HEK293T (cell line): ENCODE measurements around the gene LGALSL.
A peak's percentile ranks its signal among the peaks of the same experiment; 100 is the strongest.

Source experiments
- CTCF ChIA-PET: fragments of 350-600 bp; formaldehyde crosslinking; extraction: SDS; loops from one replicate; lab custom pipeline; 2021; ENCODE audit warnings: antibody characterized with exemption, inconsistent platforms; lab: Yijun Ruan, JAX
- POLR2A ChIA-PET: fragments of 350-600 bp; formaldehyde crosslinking; extraction: SDS; loops from one replicate; lab custom pipeline; 2020; ENCODE audit warnings: antibody characterized with exemption, inconsistent platforms; lab: Yijun Ruan, JAX
- DNase-seq: peaks from one replicate; pipeline ENCODE4 v3.0.0; 2012; ENCODE audit warnings: mixed read lengths; ENCODE audit errors: extremely low spot score
- ARNT ChIP-seq: fragments of 450-650 bp; IDR thresholded peaks from 2 replicates; pipeline ENCODE4 v1.6.1; 2017; ENCODE audit warnings: mild to moderate bottlenecking
- BHLHE40 ChIP-seq: fragments of 450-650 bp; IDR thresholded peaks from 2 replicates; pipeline ENCODE4 v1.6.1; 2016; ENCODE audit warnings: mild to moderate bottlenecking, moderate library complexity, borderline replicate concordance
- CTBP1 ChIP-seq: fragments of 450-650 bp; IDR thresholded peaks from 2 replicates; pipeline ENCODE4 v1.6.1; 2016; ENCODE audit warnings: borderline replicate concordance
- ELF4 ChIP-seq: fragments of 450-650 bp; IDR thresholded peaks from 2 replicates; pipeline ENCODE4 v1.6.1; 2017; ENCODE audit warnings: antibody characterized with exemption
- FOXA1 ChIP-seq: fragments of 450-650 bp; IDR thresholded peaks from 2 replicates; pipeline ENCODE4 v1.6.1; 2016; ENCODE audit warnings: mild to moderate bottlenecking
- FOXK2 ChIP-seq: fragments of 450-650 bp; IDR thresholded peaks from 2 replicates; pipeline ENCODE4 v1.6.1; 2016; ENCODE audit warnings: mild to moderate bottlenecking
- FOXM1 ChIP-seq: fragments of 450-650 bp; IDR thresholded peaks from 2 replicates; pipeline ENCODE4 v1.6.1; 2017; ENCODE audit warnings: mild to moderate bottlenecking, borderline replicate concordance
- HDGF ChIP-seq: fragments of 450-650 bp; IDR thresholded peaks from 2 replicates; pipeline ENCODE4 v1.6.1; 2017; ENCODE audit warnings: antibody characterized with exemption, borderline replicate concordance
- L3MBTL2 ChIP-seq: fragments of 450-650 bp; conservative IDR thresholded peaks from 2 replicates; pipeline ENCODE4 v1.6.1; 2016; ENCODE audit warnings: mild to moderate bottlenecking
- LEF1 ChIP-seq: fragments of 450-650 bp; IDR thresholded peaks from 2 replicates; pipeline ENCODE4 v1.6.1; 2017; ENCODE audit warnings: mild to moderate bottlenecking, borderline replicate concordance
- NFRKB ChIP-seq: fragments of 450-650 bp; IDR thresholded peaks from 2 replicates; pipeline ENCODE4 v1.6.1; 2016; ENCODE audit warnings: mild to moderate bottlenecking, moderate library complexity
- PKNOX1 ChIP-seq: fragments of 450-650 bp; IDR thresholded peaks from 2 replicates; pipeline ENCODE4 v1.6.1; 2016
- SP1 ChIP-seq: fragments of 450-650 bp; IDR thresholded peaks from 2 replicates; pipeline ENCODE4 v1.6.1; 2017
- SUZ12 ChIP-seq: fragments of 450-650 bp; IDR thresholded peaks from 2 replicates; pipeline ENCODE4 v1.6.1; 2016; ENCODE audit warnings: mild to moderate bottlenecking
- TARDBP ChIP-seq: fragments of 450-650 bp; IDR thresholded peaks from 2 replicates; pipeline ENCODE4 v1.6.1; 2016
- ZNF384 ChIP-seq: fragments of 450-650 bp; IDR thresholded peaks from 2 replicates; pipeline ENCODE4 v1.6.1; 2016

Gene LGALSL

DNA sequence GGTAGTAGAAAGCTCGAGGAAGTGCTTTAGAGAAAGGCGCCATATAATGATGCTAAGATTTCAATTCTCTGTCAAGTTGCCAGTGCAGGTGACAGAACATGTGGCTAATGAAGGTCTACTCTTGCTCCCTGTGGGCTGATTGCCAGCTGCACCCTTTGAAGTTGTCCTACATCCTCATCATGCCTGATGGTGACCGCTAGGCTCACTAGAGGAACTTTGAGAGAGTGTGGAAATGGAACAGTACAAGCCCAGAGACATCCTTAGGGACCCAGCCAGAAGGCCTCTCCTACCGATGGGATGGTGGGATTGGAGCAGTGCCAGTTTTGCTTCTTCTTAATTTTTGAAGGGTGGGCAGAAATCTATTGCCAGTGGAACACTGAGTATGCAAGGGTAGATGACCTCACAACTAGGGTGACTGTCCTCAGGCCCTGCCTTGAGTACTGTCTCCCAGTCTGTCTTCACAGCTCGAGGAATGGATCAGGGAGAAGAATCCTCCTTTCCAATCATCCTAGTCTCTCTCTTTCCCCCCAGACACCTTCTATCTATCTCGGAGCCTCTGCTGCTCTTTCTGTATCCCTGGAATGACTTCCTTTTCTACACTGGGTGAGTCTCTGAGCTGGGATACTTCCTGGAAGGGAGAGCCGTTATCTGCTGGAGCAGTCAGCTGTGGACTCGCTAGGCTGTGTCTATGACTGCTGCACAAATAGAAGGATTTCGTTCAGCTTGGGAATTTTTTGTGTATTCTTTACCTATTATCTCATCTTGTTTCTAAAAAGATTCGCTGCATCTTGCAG is 33.5 kb downstream of the LGALSL start:
- DNase-seq: peak; percentile 28
- CTCF ChIA-PET: interaction anchor here (0.6 to 1.9 kb wide), 14 partner anchors 8 to 161 kb away, joined by 3 to 36 read pairs (median 4); no protein-coding TSS in a partner anchor
- TF ChIP-seq ARNT: no peak
- TF ChIP-seq ELF4: no peak
- no peak for TF ChIP-seq PKNOX1
- TF ChIP-seq CTBP1: no peak
- no peak for TF ChIP-seq SP1
- no peak for TF ChIP-seq NFRKB
- no peak for TF ChIP-seq FOXK2
- TF ChIP-seq FOXM1: no peak
- no peak for TF ChIP-seq SUZ12
- TF ChIP-seq TARDBP: no peak
- no peak for TF ChIP-seq BHLHE40
- TF ChIP-seq LEF1: no peak
- TF ChIP-seq L3MBTL2: no peak
- TF ChIP-seq HDGF: no peak
- no peak for TF ChIP-seq ZNF384
- POLR2A ChIA-PET: interaction anchor here (1.4 kb wide), 1 partner anchor 36 kb away, joined by 6 read pairs; the partner anchor contains the start of gene AFTPH

DNA sequence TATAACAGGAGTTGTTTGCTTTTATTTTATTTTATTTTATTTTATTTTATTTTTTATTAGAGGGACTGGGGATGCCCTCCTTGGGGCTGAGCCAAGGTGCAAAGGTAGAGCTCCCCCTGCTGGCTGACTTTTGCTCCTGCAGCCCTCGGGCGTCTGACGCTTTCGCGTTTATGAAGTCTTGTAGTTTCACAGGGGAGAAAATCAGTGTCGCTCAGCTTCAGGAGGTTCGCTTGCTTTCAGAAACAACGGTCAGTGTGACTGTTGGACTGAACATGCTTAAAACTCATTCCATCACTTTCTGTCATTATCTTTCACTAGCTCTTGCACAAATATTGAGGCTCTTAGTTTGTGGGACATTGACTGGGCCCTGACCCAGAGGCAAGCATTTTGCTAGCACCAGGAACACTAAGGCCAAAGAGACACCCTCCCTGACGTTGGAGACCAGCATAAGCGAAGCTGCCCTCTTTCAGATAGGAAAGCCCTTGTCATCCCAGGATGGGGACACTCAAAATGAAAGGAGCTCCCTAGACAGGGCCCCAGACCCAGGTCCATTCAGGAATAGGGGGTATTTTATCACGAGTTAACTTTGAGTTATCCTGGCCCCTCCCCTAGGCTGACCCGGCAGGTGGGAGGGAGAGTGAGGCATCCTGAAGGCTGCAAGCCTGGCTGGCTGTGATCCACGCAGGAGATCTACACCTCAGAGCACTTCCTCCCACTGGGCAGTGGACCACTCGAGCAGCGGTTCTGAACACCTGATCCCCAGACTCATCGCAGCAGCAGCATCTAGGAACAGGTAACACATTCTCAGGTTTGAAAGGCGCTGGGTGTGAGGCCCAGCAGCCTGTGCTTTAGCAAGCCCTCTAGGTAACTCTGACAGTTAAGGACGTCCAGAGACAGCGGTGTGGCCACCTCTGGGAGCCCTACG is 34.4 kb downstream of the LGALSL start:
- ChIA-PET CTCF (interaction anchor here (0.6 to 1.9 kb wide), 15 partner anchors 8 to 162 kb away, joined by 3 to 36 read pairs (median 4); no protein-coding TSS in a partner anchor), POLR2A (interaction anchor here (1.4 kb wide), 1 partner anchor 35 kb away, joined by 6 read pairs; the partner anchor contains the start of gene AFTPH)
- no peak for TF ChIP-seq LEF1
- peak; percentile 75 for DNase-seq

- POLR2A ChIA-PET: no interaction called here
- TF ChIP-seq BHLHE40 (no peak), LEF1 (no peak)
- no peak for DNase-seq
- CTCF ChIA-PET: interaction anchor here (0.8 kb wide), 1 partner anchor 158 kb away, joined by 3 read pairs; no protein-coding TSS in a partner anchor
Observed at GRCh38 chr2:64489081-64489751, 35.3 kb downstream of the LGALSL start.

DNA sequence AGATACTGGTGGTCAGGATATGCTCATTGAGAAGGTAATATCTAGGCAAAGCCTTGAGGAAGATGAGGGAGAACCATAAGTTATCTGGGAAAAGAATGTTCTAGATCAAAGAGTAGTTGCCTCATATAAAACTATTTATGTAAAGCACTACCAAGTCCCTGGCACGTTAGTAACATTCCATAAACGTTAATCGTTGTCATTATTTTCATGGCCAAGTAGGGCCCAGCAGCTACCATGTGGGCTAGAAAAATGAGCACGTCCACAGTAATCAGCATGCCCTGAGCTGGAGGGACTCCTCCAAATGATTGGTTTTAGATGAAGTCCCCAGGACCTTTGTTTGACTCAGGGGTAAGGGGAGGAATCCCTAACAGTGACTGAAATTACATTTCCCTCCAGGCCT is 37.5 kb downstream of the LGALSL start:
- ChIA-PET CTCF (interaction anchor here (1.4 kb wide), 1 partner anchor 161 kb away, joined by 3 read pairs; no protein-coding TSS in a partner anchor), POLR2A (no interaction called here)

DNA sequence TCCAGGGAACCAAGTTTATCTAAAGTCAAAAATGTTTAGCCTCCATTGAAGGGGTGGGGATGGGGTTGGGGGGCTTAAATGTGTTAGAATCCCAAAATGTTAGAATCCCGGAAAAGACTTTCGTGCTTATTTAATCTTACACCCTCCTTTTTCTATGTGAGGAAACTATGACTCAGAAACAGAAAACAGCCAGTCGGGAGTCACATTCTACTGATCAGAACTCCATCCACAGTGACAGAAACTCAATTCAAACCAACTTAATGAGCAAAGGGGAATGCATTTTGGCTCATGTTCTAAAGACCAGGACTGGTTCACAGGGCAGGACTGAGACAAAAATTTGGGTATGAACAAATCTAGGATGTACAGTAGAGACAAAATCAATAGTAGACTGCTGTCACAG is 38.3 kb downstream of the LGALSL start:
- CTCF ChIA-PET: interaction anchor here (1.4 kb wide), 1 partner anchor 162 kb away, joined by 3 read pairs; no protein-coding TSS in a partner anchor
- DNase-seq: no peak
- POLR2A ChIA-PET: no interaction called here
- no peak for TF ChIP-seq PKNOX1
- TF ChIP-seq ARNT: no peak
- no peak for TF ChIP-seq ZNF384
- no peak for TF ChIP-seq L3MBTL2
- no peak for TF ChIP-seq ELF4
- TF ChIP-seq BHLHE40: no peak
- TF ChIP-seq CTBP1: no peak
- no peak for TF ChIP-seq SP1
- no peak for TF ChIP-seq NFRKB

More for the DNA sequence above, 37.5 kb downstream of the LGALSL start:
- no peak for TF ChIP-seq BHLHE40
- DNase-seq: no peak

DNA sequence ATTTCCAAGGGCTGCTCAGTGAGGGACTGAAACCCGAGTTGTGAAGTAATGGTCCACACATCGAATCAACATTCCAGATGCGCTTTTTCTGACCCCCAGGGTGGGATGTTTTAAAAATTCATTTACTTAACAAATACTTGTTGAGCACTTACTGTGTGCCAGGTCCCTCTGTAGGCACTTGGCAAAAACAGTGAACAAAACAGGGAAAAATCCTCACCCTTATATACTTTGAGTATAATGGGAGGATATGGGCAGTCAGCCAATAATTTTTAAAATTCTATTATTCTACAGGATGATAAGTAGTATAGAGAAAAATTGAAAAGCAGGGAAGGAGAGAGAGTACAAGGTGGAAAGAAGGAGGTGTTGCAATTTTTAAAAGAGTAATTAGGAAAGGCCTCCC is 38.9 kb downstream of the LGALSL start:
- ChIA-PET CTCF (no interaction called here), POLR2A (interaction anchor here (1.0 kb wide), 1 partner anchor 38 kb away, joined by 3 read pairs; the partner anchor contains the start of gene LGALSL)
- TF ChIP-seq CTBP1 (no peak), ELF4 (no peak), FOXA1 (no peak), BHLHE40 (no peak), FOXM1 (no peak), FOXK2 (no peak), L3MBTL2 (no peak), TARDBP (no peak), HDGF (no peak), SUZ12 (no peak), ZNF384 (no peak), NFRKB (no peak), PKNOX1 (no peak), ARNT (no peak), SP1 (no peak), LEF1 (no peak)
- no peak for DNase-seq
